ENCODE measurements around the gene DMBT1.
"Not testable (repeated sequence)": the region's sequence is repeated elsewhere in the genome, so short reads cannot be mapped to it uniquely, and the experiment has no call there.

DMBT1 gene

DNA sequence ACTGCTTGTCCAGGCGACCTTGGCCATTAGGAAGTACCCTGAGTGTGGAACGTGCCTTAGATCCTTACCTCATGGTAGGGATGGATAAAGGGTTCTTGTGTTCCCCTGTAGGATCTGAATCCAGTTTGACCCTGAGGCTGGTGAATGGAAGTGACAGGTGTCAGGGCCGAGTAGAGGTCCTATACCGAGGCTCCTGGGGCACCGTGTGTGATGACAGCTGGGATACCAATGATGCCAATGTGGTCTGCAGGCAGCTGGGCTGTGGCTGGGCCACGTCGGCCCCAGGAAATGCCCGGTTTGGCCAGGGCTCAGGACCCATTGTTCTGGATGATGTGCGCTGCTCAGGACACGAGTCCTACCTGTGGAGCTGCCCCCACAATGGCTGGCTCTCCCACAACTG, 31.6 kb downstream of the DMBT1 start:
- POLR2A ChIA-PET: no interaction called here
- TF ChIP-seq, protein P1, sequence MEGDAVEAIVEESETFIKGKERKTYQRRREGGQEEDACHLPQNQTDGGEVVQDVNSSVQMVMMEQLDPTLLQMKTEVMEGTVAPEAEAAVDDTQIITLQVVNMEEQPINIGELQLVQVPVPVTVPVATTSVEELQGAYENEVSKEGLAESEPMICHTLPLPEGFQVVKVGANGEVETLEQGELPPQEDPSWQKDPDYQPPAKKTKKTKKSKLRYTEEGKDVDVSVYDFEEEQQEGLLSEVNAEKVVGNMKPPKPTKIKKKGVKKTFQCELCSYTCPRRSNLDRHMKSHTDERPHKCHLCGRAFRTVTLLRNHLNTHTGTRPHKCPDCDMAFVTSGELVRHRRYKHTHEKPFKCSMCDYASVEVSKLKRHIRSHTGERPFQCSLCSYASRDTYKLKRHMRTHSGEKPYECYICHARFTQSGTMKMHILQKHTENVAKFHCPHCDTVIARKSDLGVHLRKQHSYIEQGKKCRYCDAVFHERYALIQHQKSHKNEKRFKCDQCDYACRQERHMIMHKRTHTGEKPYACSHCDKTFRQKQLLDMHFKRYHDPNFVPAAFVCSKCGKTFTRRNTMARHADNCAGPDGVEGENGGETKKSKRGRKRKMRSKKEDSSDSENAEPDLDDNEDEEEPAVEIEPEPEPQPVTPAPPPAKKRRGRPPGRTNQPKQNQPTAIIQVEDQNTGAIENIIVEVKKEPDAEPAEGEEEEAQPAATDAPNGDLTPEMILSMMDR (IDR thresholded peaks at IDR 0.05; ENCODE audit: control extremely low read depth, extremely low read depth, low read depth, missing control alignments): no peak
- DNase-seq (ENCODE audit: extremely low spot score): no peak
- CTCF ChIA-PET: no interaction called here

DNA sequence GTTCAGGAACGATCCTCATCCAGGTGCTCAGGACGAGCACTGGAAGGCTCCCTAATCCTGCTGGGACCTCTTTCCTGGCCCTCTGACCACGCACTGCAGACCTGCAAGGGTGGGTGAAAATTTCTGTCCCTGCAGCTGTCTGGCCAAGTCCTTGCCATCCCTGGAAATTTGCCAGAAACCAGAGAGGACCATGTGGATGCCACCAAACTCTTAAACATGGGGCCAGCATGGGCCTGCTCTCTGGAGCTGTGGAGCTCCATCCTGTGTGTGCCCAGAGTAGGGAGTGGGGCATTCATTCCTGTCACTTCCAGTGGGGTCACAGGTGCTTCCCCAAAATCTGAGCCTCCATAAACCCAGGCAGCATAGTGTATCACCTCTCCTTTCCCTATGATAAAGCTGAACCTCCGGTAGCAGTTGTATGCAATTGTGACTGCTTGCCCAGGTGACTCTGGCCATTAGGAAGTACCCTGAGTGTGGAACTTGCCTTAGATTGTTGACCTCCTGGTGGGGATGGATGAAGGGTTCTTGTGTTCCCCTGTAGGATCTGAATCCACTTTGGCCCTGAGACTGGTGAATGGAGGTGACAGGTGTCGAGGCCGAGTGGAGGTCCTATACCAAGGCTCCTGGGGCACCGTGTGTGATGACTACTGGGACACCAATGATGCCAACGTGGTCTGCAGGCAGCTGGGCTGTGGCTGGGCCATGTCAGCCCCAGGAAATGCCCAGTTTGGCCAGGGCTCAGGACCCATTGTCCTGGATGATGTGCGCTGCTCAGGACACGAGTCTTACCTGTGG, 57.1 kb downstream of the DMBT1 start:
- ChIA-PET CTCF (no interaction called here), POLR2A (no interaction called here)
- TF ChIP-seq, protein P1 (IDR thresholded peaks at IDR 0.05; ENCODE audit: control extremely low read depth, extremely low read depth, low read depth, missing control alignments): no peak
- DNase-seq (ENCODE audit: extremely low spot score): no peak

DNA sequence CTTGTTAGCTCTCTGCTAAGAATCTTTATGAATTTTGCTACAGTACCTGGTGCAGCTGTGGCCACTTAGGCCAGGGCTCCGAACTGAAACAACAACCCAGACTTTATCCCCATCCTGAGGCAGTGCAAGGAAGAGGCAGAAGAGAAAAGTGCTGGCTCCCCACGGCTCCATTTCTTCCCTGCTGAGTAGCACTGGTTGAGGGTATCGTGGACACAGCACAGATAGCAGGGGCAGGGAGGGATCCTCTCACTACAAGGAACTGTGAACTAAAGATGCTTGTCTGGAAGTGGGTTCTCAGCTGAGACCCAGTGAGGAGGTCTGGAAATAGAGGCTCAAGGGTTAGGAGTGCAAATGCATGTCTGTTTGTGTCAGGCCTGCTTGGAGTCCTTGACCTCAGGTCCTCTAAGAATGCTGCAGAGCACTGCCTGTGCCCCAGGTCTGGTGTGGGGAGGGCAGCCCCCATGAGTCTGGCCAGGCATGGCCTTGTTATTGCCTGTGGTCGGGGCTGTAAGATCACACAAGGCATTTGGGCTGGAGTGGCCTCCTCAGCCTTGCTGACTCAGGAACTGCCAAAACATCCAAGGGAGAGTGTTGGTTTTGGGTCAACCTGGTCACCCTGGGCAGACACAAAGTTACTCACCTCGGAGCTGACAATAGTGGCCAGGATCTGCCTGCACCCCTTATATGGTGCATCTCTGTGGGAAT, 58.1 kb downstream of the DMBT1 start:
- ChIA-PET CTCF (no interaction called here), POLR2A (no interaction called here)
- DNase-seq (ENCODE audit: extremely low spot score): no peak
- TF ChIP-seq, protein P1 (IDR thresholded peaks at IDR 0.05; ENCODE audit: control extremely low read depth, extremely low read depth, low read depth, missing control alignments): no peak

DNA sequence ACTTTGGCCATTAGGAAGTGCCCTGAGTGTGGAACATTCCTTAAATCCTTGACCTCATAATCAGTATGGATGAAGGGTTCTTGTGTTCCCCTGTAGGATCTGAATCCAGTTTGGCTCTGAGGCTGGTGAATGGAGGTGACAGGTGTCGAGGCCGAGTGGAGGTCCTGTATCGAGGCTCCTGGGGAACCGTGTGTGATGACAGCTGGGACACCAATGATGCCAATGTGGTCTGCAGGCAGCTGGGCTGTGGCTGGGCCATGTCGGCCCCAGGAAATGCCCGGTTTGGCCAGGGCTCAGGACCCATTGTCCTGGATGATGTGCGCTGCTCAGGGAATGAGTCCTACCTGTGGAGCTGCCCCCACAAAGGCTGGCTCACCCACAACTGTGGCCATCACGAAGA, 60.4 kb downstream of the DMBT1 start:
- CTCF ChIA-PET, POLR2A ChIA-PET: not testable (repeated sequence)

DNA sequence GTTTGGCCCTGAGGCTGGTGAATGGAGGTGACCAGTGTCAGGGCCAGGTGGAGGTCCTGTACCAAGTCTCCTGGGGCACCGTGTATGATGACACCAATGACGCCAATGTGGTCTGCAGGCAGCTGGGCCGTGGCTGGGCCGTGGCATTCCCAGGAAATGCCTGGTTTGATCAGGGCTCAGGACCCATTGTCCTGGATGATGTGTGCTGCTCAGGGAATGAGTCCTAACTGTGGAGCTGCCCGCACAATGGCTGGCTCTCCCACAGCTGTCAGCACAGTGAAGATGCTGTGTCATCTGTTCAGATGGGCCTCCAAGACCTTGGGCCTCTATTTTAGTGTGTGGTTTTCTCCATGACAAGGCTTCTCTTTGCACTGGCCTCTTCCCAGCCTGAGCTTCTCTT, 64.0 kb downstream of the DMBT1 start:
- TF ChIP-seq, protein P1 (IDR thresholded peaks at IDR 0.05; ENCODE audit: control extremely low read depth, extremely low read depth, low read depth, missing control alignments): no peak
- POLR2A ChIA-PET: no interaction called here
- CTCF ChIA-PET: interaction anchor here (2.1 kb wide), 1 partner anchor 58 kb away, joined by 5 read pairs; no protein-coding TSS in a partner anchor
- no peak for DNase-seq (ENCODE audit: extremely low spot score)

More for the DNA sequence above, 60.4 kb downstream of the DMBT1 start:
- not testable (repeated sequence) for DNase-seq (ENCODE audit: extremely low spot score)

DNA sequence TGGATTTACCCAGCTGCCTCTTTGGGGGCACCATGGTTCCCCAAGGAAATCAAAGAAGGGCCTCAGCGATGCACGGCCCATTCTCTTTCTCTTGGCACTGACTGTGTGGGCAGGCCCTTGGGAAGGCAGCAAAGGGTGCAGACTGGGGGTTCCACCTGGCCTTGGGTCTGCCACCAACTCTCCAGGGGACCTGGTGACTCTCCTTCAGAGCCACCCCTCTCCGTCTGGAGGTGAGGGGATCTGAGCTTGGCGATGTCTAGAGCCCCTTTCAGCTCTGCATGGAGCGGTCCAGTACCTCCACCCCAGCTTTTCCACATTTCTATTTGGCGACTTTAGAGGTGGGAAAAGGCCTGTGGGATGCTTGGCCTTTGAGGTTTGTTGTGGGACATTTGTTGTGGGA, 70.0 kb downstream of the DMBT1 start:
- DNase-seq (ENCODE audit: extremely low spot score): no peak
- ChIA-PET CTCF (interaction anchor here (3.2 kb wide), 1 partner anchor 19 kb away, joined by 12 read pairs; no protein-coding TSS in a partner anchor), POLR2A (no interaction called here)
- TF ChIP-seq, protein P1 (IDR thresholded peaks at IDR 0.05; ENCODE audit: control extremely low read depth, extremely low read depth, low read depth, missing control alignments): no peak

DNA sequence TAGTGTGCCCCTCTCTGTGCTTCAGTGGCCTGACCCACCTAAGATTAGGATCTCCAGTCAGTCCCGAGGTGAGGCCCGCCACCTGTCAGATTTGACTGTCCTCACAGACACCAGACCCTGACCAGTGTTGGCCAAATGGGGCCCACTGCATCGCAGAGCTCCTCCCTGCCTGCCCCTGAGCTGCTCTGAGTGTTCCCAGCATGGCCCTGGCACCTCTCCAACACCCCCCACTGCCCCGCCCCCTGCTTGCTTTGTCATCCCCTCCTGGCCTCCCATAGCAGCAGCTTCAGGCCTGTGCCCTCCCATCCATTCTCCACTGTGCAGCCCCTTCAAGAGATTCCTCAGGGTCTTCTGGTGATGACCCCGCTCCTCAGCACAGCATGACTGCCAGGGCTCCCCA, 71.5 kb downstream of the DMBT1 start:
- ChIA-PET POLR2A (no interaction called here), CTCF (interaction anchor here (3.2 kb wide), 1 partner anchor 17 kb away, joined by 12 read pairs; no protein-coding TSS in a partner anchor)
- no peak for DNase-seq (ENCODE audit: extremely low spot score)
- TF ChIP-seq, protein P1 (IDR thresholded peaks at IDR 0.05; ENCODE audit: control extremely low read depth, extremely low read depth, low read depth, missing control alignments): no peak

All from GM10248 (cell line).